Tibial nerve (tissue), 4 donors: Measurements from ENCODE around the gene NAP1L5.

Experiments used
- CTCF ChIP-seq, 5 experiments: fragments of 200-600 bp in 3 of 5; fragments of 450-650 bp in 2 of 5; sonication (generic) in 3 of 5; IDR thresholded peaks; one replicate each; pipeline ENCODE4 v1.5.1; 2016 to 2019; ENCODE audit warnings: antibody characterized with exemption in 5 of 5, mild to moderate bottlenecking in 3 of 5, moderate library complexity in 2 of 5
- EP300 ChIP-seq, 2 donors: sonication (generic); formaldehyde crosslinking; IDR thresholded peaks; one replicate each; pipeline ENCODE4 v1.6.1; 2017; ENCODE audit warnings: antibody characterized with exemption in 2 of 2, mild to moderate bottlenecking in 1 of 2
- POLR2A ChIP-seq, 2 donors: fragments of 450-650 bp; IDR thresholded peaks; one replicate each; pipeline ENCODE4 v1.6.1; 2017; ENCODE audit warnings: antibody characterized with exemption in 2 of 2, mild to moderate bottlenecking in 2 of 2, moderate library complexity in 2 of 2

GRCh38 chr4:88696630-88697029 lies 999 bp downstream of the NAP1L5 start:
- TF ChIP-seq CTCF (IDR thresholded peaks at IDR 0.05) (no peak), POLR2A (IDR thresholded peaks at IDR 0.05) (no peak), EP300 (IDR thresholded peaks at IDR 0.05) (no peak)
